GM12891 (cell line): ENCODE measurements around the gene TTC28.

ENCODE experiments used
- PAX5 ChIP-seq: IDR thresholded peaks from 2 replicates; pipeline ENCODE4 v1.6.1; 2011; ENCODE audit warnings: low read length, moderate library complexity, mild to moderate bottlenecking; ENCODE audit not compliant: insufficient read depth, severe bottlenecking
- POLR2A ChIP-seq: IDR thresholded peaks from 2 replicates; pipeline ENCODE4 v1.6.1; 2011; ENCODE audit warnings: low read depth, low read length, control low read depth
- TAF1 ChIP-seq: IDR thresholded peaks from 2 replicates; pipeline ENCODE4 v1.6.1; 2011; ENCODE audit warnings: low read depth, low read length, control low read depth

GRCh38 chr22:28034145-28034759, 645.4 kb downstream of the TTC28 start:
- no peak for TF ChIP-seq TAF1
- TF ChIP-seq PAX5 = no peak
- no peak for TF ChIP-seq POLR2A
